Fibroblast of the aortic adventitia (primary cell): ENCODE measurements around the gene USP25. TPM values are rescaled to one million over a fixed set of nuclear protein-coding genes. Genes with fewer than 3 reads are reported as not detected.

Experiments
- DNase-seq: peaks from one replicate; pipeline ENCODE4 v3.0.0-alpha.2; 2010; ENCODE audit warnings: low read depth
- H3K4me3 ChIP-seq: 2 replicates; pipeline ENCODE4 v1.5.1; 2011; ENCODE audit warnings: low read depth, mild to moderate bottlenecking, control low read depth, low read length, moderate library complexity
- total RNA-seq: library from RNA; depleted of rRNA; stranded (reverse); fragments of >200 nt; gene quantifications from 2 replicates; pipeline ENCODE4 v1.2.3, GENCODE V29; 2012; ENCODE audit warnings: low replicate concordance
- TF ChIP-seq, protein P1 (sequence below): IDR thresholded peaks from 2 replicates; pipeline ENCODE4 v1.5.1; 2011; ENCODE audit warnings: mild to moderate bottlenecking, low read length, control low read depth, inconsistent platforms; ENCODE audit not compliant: insufficient read depth

The USP25 gene
- total RNA-seq, 1 donor, result 37.3 TPM

DNA sequence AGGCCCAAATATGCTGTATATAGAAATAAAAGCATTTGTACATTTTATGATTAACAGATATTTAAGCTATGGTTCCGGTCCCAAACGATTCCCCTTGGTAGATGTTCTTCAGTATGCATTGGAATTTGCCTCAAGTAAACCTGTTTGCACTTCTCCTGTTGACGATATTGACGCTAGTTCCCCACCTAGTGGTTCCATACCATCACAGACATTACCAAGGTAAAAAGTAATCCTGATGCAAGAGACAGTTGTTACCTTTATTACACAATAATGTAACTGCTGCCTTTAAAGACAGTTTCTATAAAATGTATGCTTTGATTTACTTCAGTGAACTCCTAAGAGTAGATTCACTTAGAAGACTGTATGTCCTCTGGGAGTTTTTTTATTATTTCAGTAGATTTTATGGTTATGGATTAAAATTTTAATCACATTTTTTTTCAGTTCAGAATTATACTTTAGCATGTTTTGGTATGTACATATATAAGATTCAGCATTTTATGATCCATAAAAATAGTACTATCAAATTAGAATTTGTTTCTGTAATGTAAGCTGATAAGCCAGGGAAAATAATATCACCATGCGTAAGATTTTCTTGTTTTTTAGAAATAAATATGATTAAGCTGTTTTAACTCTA is 96.5 kb downstream of the USP25 start:
- TF ChIP-seq, protein P1, sequence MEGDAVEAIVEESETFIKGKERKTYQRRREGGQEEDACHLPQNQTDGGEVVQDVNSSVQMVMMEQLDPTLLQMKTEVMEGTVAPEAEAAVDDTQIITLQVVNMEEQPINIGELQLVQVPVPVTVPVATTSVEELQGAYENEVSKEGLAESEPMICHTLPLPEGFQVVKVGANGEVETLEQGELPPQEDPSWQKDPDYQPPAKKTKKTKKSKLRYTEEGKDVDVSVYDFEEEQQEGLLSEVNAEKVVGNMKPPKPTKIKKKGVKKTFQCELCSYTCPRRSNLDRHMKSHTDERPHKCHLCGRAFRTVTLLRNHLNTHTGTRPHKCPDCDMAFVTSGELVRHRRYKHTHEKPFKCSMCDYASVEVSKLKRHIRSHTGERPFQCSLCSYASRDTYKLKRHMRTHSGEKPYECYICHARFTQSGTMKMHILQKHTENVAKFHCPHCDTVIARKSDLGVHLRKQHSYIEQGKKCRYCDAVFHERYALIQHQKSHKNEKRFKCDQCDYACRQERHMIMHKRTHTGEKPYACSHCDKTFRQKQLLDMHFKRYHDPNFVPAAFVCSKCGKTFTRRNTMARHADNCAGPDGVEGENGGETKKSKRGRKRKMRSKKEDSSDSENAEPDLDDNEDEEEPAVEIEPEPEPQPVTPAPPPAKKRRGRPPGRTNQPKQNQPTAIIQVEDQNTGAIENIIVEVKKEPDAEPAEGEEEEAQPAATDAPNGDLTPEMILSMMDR, result peak; percentile 60

DNA sequence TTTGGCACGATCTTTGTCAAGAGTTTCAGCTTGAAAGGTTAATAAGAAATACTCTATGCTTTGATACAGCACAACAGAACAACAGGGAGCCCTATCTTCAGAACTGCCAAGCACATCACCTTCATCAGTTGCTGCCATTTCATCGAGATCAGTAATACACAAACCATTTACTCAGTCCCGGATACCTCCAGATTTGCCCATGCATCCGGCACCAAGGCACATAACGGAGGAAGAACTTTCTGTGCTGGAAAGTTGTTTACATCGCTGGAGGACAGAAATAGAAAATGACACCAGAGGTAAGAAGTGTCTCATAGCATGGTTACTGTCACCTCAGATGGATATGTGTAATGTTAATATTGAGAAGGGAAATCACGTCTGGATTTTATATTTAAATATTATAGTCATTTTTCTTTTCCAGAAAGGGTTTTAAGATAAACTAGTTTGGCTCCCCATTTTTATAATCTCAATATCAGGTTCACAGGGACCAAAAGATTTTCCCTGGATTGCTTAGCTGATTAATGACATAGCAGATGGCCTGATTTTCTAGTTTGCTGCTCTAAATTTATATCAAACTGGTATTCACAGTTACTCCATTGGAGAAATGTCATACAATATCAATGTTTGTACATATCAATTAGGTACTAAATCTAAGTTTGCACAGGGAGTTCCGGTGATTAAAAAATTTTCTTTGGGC is 97.3 kb downstream of the USP25 start:
- no peak for DNase-seq
- H3K4me3 ChIP-seq, result no peak overlapping the region
- TF ChIP-seq, protein P1, result no peak

More for the DNA sequence above, 96.5 kb downstream of the USP25 start:
- DNase-seq, result peak; percentile 59
- H3K4me3 ChIP-seq, result no peak overlapping the region

DNA sequence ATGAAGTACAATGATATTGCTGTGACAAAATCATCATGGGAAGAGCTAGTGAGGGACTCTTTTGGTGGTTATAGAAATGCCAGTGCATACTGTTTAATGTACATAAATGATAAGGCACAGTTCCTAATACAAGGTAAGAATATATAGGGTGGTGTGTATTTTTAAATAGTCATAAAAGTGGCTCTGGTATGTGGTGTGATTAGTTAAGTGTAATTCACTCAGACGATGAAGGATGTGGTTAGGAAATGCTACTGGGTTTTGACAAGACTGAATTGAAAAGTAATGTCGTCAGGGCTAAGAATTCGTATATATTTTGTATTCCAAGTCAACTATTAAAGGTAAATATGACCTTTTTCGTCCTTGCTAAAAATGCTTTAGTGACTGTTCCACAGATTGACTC is 101.7 kb downstream of the USP25 start:
- TF ChIP-seq, protein P1, result no peak
- no peak overlapping the region for H3K4me3 ChIP-seq
- DNase-seq, result no peak

DNA sequence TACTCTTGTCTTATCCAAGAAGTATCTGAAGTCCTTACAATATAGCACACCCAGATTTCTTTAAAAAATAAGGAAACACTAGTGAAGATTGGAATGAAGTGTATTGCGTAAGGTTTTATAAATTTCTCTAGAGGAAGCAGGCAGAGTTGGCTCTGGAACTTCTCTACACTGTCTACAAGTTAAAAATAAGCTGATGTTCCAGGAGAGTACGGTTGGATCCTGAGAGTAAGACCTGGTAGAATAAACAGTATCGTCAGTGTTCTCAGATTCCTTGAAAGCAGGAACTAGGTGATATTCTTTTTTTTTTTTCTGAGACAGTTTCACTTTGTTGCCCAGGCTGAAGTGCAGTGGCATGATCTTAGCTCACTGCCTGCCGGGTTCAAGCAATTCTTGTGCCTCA is 107.9 kb downstream of the USP25 start:
- peak; percentile 81 for DNase-seq
- TF ChIP-seq, protein P1, result no peak
- H3K4me3 ChIP-seq, result no peak overlapping the region

DNA sequence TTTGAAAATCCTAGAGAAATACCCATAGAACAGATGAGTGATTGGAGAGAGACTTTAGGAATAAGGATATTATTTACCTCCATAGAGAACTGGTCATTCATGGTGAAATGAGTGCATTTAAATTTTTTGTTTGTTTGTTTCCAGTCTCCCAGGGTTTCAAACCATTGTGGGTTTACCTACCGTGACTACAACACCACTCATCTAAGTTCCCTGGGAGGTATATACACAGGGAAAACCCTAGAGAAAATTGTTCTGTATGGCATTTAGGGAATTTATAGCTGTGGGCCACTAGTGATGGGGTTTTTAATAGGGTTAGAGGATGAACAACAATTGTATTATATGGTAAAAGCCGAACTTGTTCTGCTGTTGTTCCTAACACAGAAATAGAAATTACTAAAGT is 109.2 kb downstream of the USP25 start:
- no peak for DNase-seq
- TF ChIP-seq, protein P1, result no peak
- H3K4me3 ChIP-seq, result no peak overlapping the region

DNA sequence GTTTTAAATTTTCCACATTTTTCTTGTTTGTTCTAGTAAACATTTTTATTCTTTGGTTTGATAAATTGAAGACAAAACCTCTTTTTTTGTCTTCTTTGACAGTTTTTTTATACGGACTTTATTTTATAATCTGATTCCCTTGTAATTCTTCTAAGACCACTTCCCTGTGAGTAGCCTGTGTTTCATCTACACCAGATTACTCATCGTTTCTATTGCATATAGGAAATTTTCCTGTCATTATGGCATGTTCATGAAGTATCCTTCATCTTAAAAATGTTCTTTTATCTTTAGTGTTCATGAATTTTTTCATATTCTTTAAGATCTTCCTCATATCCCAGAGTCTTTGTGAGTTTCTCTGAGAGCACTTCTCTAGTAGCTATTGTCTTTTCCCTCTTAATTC is 109.8 kb downstream of the USP25 start:
- no peak overlapping the region for H3K4me3 ChIP-seq
- no peak for DNase-seq
- TF ChIP-seq, protein P1, result no peak

DNA sequence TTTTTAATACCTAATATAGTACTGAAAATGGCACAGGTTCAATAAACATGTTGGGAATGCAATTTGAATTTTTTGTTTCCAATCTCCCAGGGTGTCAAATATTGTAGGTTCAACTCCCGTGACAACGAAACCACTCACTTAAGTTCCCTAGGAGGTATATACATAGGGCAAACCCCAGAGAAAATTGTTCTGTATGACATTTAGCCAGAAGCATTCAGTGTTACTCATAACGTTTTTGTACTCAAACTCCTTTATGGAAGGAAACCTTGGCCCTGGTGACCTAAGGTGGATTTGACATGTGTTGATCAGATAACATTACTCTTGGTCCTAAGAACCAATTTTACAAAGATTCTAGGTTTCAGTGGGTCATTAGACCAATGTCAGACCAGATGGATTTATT is 110.6 kb downstream of the USP25 start:
- no peak for DNase-seq
- TF ChIP-seq, protein P1, result no peak
- no peak overlapping the region for H3K4me3 ChIP-seq
